DND-41 (cell line): ENCODE results near the gene SH3GL3.

Experiments used
- ATAC-seq: fragments of 200-7000 bp; cut with Tn5 transposase; 3 replicates; pipeline ENCODE4 v1.9.1; 2021; ENCODE audit warnings: low read depth; ENCODE audit not compliant: insufficient read depth
- DNase-seq: peaks from one replicate; pipeline ENCODE4 v3.0.0-alpha.2; 2020
- H2AFZ ChIP-seq: 2 replicates; pipeline ENCODE4 v1.6.0; 2012; ENCODE audit warnings: low read depth, low read length
- H3K27ac ChIP-seq: 2 replicates; pipeline ENCODE4 v1.5.1; 2012; ENCODE audit warnings: low read length, inconsistent platforms
- H3K27me3 ChIP-seq: fragments of 200-600 bp; sonication (generic); 2 replicates; pipeline ENCODE4 v1.6.0; 2012; ENCODE audit warnings: low read length, mild to moderate bottlenecking, inconsistent platforms; ENCODE audit not compliant: insufficient read depth, poor library complexity
- H3K36me3 ChIP-seq: 2 replicates; pipeline ENCODE4 v1.5.1; 2012; ENCODE audit warnings: low read length, inconsistent platforms; ENCODE audit not compliant: insufficient read depth
- H3K4me1 ChIP-seq: 2 replicates; pipeline ENCODE4 v1.5.1; 2012; ENCODE audit warnings: mild to moderate bottlenecking, low read length; ENCODE audit not compliant: insufficient read depth
- H3K4me2 ChIP-seq: 2 replicates; pipeline ENCODE4 v1.6.0; 2012; ENCODE audit warnings: mild to moderate bottlenecking, moderate library complexity, low read length, inconsistent platforms; ENCODE audit not compliant: insufficient read depth
- H3K4me3 ChIP-seq, 2 experiments: fragments of 200-600 bp in 1 of 2; shearing (Covaris generic) in 1 of 2; 2 replicates each; pipeline ENCODE4 v1.5.1; 2012 to 2016; ENCODE audit warnings: inconsistent platforms in 2 of 2, low read length in 2 of 2, mild to moderate bottlenecking in 2 of 2, low read depth in 1 of 2, moderate library complexity in 1 of 2
- H3K79me2 ChIP-seq: 2 replicates; pipeline ENCODE4 v1.6.0; 2012; ENCODE audit warnings: low read length, inconsistent platforms; ENCODE audit not compliant: insufficient read depth
- H3K9ac ChIP-seq: 2 replicates; pipeline ENCODE4 v1.6.0; 2012; ENCODE audit warnings: low read depth, mild to moderate bottlenecking, inconsistent platforms, low read length, moderate library complexity
- H3K9me3 ChIP-seq: 2 replicates; pipeline ENCODE4 v1.5.1; 2012; ENCODE audit warnings: low read length, moderate library complexity, mild to moderate bottlenecking, inconsistent platforms; ENCODE audit not compliant: insufficient read depth, severe bottlenecking
- H4K20me1 ChIP-seq: 2 replicates; pipeline ENCODE4 v1.6.0; 2012; ENCODE audit warnings: low read length; ENCODE audit not compliant: insufficient read depth
- CTCF ChIP-seq: IDR thresholded peaks from 2 replicates; pipeline ENCODE4 v1.5.1; 2012; ENCODE audit warnings: borderline replicate concordance, low read length, moderate library complexity, mild to moderate bottlenecking; ENCODE audit not compliant: poor library complexity, severe bottlenecking; ENCODE audit errors: extremely low read depth
- EZH2 ChIP-seq: IDR thresholded peaks from 3 replicates; pipeline ENCODE4 v1.6.1; 2012; ENCODE audit warnings: borderline replicate concordance, low read depth, mild to moderate bottlenecking, moderate library complexity, low read length, inconsistent platforms; ENCODE audit not compliant: severe bottlenecking

The SH3GL3 gene

GRCh38 chr15:83510001-83510400, 62.9 kb downstream of the SH3GL3 start:
- no peak overlapping the region for H2AFZ ChIP-seq
- no peak overlapping the region for H3K4me3 ChIP-seq
- no peak overlapping the region for H3K27ac ChIP-seq
- H3K27me3 ChIP-seq, result peaks cover 1% of the 10 kb centered on the region
- no peaks in the 10 kb centered on the region for H4K20me1 ChIP-seq
- DNase-seq (no peak), ATAC-seq (no peak)
- H3K79me2 ChIP-seq, result no peaks in the 10 kb centered on the region
- no peaks in the 10 kb centered on the region for H3K36me3 ChIP-seq
- no peak overlapping the region for H3K9ac ChIP-seq
- no peaks in the 10 kb centered on the region for H3K4me1 ChIP-seq
- H3K9me3 ChIP-seq, result no peaks in the 10 kb centered on the region
- H3K4me2 ChIP-seq, result no peak overlapping the region
- no peak for TF ChIP-seq EZH2
- TF ChIP-seq CTCF, result no peak

- no peak overlapping the region for H2AFZ ChIP-seq
- no peak overlapping the region for H3K4me3 ChIP-seq
- H4K20me1 ChIP-seq, result no peaks in the 10 kb centered on the region
- H3K9me3 ChIP-seq, result no peaks in the 10 kb centered on the region
- no peaks in the 10 kb centered on the region for H3K4me1 ChIP-seq
- no peak for DNase-seq
- no peak overlapping the region for H3K27ac ChIP-seq
- H3K36me3 ChIP-seq, result no peaks in the 10 kb centered on the region
- H3K79me2 ChIP-seq, result no peaks in the 10 kb centered on the region
- ATAC-seq, result no peak
- no peak for TF ChIP-seq EZH2
- TF ChIP-seq CTCF, result no peak
- no peak overlapping the region for H3K9ac ChIP-seq
- H3K27me3 ChIP-seq, result peaks cover 5% of the 10 kb centered on the region
- H3K4me2 ChIP-seq, result no peak overlapping the region
Measured at GRCh38 chr15:83512459-83512858, 65.3 kb downstream of the SH3GL3 start.

- H3K4me1 ChIP-seq, result no peaks in the 10 kb centered on the region
- H3K27ac ChIP-seq, result no peak overlapping the region
- H3K79me2 ChIP-seq, result no peaks in the 10 kb centered on the region
- H4K20me1 ChIP-seq, result no peaks in the 10 kb centered on the region
- no peak overlapping the region for H2AFZ ChIP-seq
- peaks cover 5% of the 10 kb centered on the region for H3K27me3 ChIP-seq
- DNase-seq, result no peak
- no peak overlapping the region for H3K4me3 ChIP-seq
- H3K4me2 ChIP-seq, result no peak overlapping the region
- ATAC-seq, result no peak
- TF ChIP-seq EZH2, result no peak
- no peak for TF ChIP-seq CTCF
- H3K9me3 ChIP-seq, result no peaks in the 10 kb centered on the region
- H3K9ac ChIP-seq, result no peak overlapping the region
- no peaks in the 10 kb centered on the region for H3K36me3 ChIP-seq
Measured at GRCh38 chr15:83514584-83514983, 67.4 kb downstream of the SH3GL3 start.

- Histone ChIP-seq H3K9me3 (no peaks in the 10 kb centered on the region), H3K27ac (no peak overlapping the region), H3K79me2 (no peaks in the 10 kb centered on the region), H3K4me2 (no peak overlapping the region), H3K9ac (no peak overlapping the region), H3K4me3 (no peak overlapping the region), H3K4me1 (no peaks in the 10 kb centered on the region), H3K27me3 (peaks cover 9% of the 10 kb centered on the region), H2AFZ (no peak overlapping the region), H3K36me3 (no peaks in the 10 kb centered on the region), H4K20me1 (no peaks in the 10 kb centered on the region)
- TF ChIP-seq EZH2, result no peak
- no peak for TF ChIP-seq CTCF
- DNase-seq, result no peak
- ATAC-seq, result no peak
Measured at GRCh38 chr15:83515164-83515563, 68.0 kb downstream of the SH3GL3 start.
